Subcutaneous adipose tissue (tissue), 4 donors: ENCODE measurements around the gene UBE3A. TPM values are rescaled to one million over a fixed set of nuclear protein-coding genes. Genes with fewer than 3 reads are reported as not detected.

Source experiments
- total RNA-seq, 4 donors: library from RNA; depleted of rRNA; stranded (reverse); fragments of >200 nt; gene quantifications; one replicate each; pipeline ENCODE4 v1.1.0, GENCODE V29; 2016
- TF ChIP-seq, protein P1 (sequence below): fragments of 450-650 bp; IDR thresholded peaks from one replicate; pipeline ENCODE4 v1.5.1; 2016; ENCODE audit warnings: low read depth, mild to moderate bottlenecking, control low read depth, antibody characterized with exemption, moderate library complexity

Gene UBE3A
- total RNA-seq, 4 donors from 2014 or later = 56.7 to 94.6 (median 64.8) TPM

DNA sequence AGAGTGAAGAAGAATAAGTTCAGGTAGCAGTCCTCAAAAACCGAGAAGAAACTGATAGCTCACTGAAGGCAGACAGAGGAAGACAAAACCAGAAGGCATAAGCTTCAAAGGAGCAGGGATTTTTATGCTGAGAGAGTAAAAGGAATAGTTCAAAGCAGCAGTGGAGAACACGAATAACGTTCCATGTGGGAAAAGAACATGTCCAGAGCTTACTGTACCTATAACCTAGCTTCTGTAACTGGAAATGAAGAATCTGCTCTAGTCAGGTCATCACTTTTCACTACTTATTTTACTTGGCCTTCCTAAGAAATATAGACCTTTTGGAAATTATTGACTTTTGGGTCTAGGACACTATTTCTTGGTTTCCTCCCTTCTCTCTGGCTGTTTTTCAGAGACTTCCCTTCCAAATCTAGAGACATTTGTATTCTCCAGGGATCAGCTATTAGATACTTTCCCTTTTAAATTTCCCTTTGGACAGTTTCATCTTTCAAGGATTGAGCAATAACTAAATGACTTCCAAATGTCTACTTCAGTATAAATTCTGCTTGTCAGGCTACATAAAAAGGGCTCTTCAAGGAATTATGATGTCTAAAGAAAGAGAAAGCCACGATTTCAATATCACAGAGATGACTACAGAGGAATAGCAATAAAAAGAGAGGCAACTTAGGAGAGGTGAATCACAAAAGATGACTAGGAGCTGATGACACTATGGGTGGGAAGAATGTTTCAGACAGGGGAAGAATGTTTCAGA lies 46.7 kb downstream of the UBE3A start:
- TF ChIP-seq, protein P1, sequence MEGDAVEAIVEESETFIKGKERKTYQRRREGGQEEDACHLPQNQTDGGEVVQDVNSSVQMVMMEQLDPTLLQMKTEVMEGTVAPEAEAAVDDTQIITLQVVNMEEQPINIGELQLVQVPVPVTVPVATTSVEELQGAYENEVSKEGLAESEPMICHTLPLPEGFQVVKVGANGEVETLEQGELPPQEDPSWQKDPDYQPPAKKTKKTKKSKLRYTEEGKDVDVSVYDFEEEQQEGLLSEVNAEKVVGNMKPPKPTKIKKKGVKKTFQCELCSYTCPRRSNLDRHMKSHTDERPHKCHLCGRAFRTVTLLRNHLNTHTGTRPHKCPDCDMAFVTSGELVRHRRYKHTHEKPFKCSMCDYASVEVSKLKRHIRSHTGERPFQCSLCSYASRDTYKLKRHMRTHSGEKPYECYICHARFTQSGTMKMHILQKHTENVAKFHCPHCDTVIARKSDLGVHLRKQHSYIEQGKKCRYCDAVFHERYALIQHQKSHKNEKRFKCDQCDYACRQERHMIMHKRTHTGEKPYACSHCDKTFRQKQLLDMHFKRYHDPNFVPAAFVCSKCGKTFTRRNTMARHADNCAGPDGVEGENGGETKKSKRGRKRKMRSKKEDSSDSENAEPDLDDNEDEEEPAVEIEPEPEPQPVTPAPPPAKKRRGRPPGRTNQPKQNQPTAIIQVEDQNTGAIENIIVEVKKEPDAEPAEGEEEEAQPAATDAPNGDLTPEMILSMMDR = no peak

DNA sequence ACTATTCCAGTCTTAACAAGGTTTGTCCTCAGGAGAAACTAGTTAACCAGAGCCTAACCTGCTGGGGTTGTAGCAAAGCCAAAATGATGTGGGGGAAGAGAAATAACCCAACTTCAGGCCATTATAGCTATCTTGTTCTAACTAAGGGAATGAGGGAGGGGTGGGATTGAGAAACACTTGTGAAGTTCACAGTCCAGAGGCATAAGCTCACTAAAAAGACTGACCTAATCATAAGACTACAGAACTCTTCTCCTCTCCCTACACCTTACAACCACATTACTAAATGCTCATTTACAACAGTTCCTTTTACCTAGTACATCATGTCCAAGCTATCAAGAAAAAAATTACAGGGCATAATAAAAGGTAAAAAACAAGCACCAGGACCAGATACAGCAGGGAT lies 52.8 kb downstream of the UBE3A start:
- TF ChIP-seq, protein P1 = no peak

DNA sequence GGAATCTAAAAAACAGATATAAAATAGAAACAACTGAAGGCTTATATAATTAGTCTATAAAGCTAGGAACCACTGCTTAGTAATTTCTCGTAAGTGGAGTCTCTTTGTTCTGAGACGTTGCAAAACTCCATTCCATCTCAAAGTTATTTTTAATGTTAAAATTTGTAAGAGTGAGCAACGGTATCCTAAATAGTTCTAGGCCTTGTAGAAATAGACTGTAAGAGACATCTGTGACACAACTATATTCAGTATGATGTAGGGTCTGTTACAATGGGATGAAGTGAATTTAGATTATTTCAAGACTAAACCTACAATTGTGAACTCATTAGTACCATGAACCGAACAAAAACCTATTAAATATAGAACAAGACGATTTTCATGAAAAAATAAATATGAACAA lies 57.2 kb downstream of the UBE3A start:
- TF ChIP-seq, protein P1 = no peak

DNA sequence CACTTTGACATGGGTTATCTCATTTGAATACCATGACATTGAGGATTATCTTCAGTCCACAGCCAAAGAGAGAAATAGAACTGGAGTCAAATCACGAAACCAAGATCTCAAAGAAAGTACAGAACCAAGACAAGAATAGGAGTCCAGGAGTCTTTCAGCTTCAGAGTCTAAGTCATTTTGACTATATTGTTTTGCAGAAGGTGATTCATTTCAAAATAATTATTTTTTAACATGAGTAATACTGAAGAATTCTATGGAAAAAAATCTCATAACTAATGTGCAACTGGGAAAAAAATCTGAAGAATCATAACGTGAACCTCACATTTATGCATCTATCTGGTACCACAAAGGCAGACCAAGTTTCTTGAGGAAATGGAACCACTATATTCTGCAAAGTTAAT lies 60.3 kb downstream of the UBE3A start:
- TF ChIP-seq, protein P1 = no peak

DNA sequence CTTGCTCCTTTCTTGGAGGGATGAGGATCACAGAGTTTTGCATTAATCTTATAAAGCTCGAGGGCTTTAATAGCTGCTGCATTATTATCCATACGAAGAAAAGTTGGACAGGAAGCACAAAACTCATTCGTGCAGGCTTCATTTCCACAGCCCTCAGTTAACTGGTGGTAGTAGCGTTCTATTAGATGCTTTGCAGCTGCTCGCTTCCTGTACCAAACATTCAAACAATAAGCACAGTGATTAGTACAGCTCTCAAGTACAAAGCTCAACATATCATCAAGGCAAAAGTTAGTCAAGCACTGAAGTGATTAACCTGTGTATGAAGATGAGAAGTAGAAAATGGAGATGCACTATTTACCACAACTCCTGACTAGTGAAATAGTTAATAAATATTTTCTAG lies 63.3 kb downstream of the UBE3A start:
- TF ChIP-seq, protein P1 = no peak

DNA sequence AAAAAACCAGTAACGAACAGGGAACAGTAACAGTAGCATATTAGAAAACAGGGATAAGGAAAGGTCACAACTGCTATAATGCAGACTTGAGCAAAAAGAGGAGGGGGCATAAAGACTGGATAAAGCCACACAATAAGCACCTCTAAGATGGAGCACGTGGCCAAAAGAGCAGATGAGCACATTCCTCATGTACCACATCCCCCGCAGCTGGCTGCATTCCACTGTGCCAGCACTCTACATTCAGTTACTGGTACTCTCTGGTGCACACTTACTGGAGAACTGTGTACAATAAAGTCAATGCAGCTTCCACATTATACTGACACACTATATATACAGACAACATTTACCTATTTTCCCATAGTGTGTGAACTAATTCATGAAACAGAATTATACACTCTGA lies 64.7 kb downstream of the UBE3A start:
- TF ChIP-seq, protein P1 = no peak

DNA sequence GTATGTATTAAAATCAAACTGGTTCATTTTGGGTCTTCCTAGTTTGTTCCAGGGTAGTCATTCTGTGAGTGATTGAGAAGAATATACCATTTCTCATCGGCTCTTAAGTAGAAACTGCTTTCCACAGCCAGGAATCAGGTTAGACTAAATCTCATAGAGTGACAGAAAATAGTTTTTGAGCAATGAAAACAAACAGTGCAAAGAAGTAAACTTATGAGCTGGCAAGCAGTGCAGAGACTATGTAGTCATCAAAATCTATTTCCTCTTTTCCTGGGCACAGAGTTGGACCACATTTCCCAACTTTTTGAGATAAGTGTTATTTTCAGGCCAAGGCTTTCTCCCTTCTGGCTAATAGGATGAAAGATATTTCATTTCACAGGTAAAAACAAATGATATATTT lies 66.5 kb downstream of the UBE3A start:
- TF ChIP-seq, protein P1 = no peak
